Liver (tissue), 9 donors: Measurements from ENCODE around the gene DNAH8. TPM values are rescaled to one million over a fixed set of nuclear protein-coding genes. Genes with fewer than 3 reads are reported as not detected.

Experiments used
- DNase-seq: peaks from one replicate; pipeline ENCODE4 v3.0.0-alpha.2; 2017; ENCODE audit warnings: low spot score
- H3K27ac ChIP-seq, 2 donors: one replicate each; pipeline ENCODE4 v1.7.0; 2013; ENCODE audit warnings: inconsistent platforms in 2 of 2, low read length in 2 of 2, control low read depth in 1 of 2, low read depth in 1 of 2, mild to moderate bottlenecking in 1 of 2
- H3K27me3 ChIP-seq, 4 donors: one replicate each; pipeline versions ENCODE4 v1.6.1 to v1.7.0; 2013; ENCODE audit warnings: low read length in 3 of 4, inconsistent platforms in 1 of 4, mild to moderate bottlenecking in 1 of 4, moderate library complexity in 1 of 4; ENCODE audit not compliant: control insufficient read depth in 4 of 4, insufficient read depth in 4 of 4
- H3K36me3 ChIP-seq, 4 donors: one replicate each; pipeline versions ENCODE4 v1.6.1 to v1.7.0; 2013; ENCODE audit warnings: low read length in 3 of 4, mild to moderate bottlenecking in 3 of 4, low read depth in 1 of 4, moderate library complexity in 1 of 4; ENCODE audit not compliant: control insufficient read depth in 4 of 4, insufficient read depth in 3 of 4
- H3K4me1 ChIP-seq, 4 donors: one replicate each; pipeline versions ENCODE4 v1.6.1 to v1.7.0; 2013; ENCODE audit warnings: low read length in 3 of 4, mild to moderate bottlenecking in 3 of 4, moderate library complexity in 1 of 4; ENCODE audit not compliant: control insufficient read depth in 4 of 4, insufficient read depth in 4 of 4
- H3K4me3 ChIP-seq, 3 donors: one replicate each; pipeline versions ENCODE4 v1.6.1 to v1.7.0; 2013; ENCODE audit warnings: low read length in 3 of 3, control low read depth in 1 of 3, low read depth in 1 of 3, mild to moderate bottlenecking in 1 of 3
- H3K9ac ChIP-seq, 2 donors: one replicate each; pipeline ENCODE4 v1.7.0; 2013; ENCODE audit warnings: low read length in 2 of 2, mild to moderate bottlenecking in 2 of 2, moderate library complexity in 2 of 2, control low read depth in 1 of 2, low read depth in 1 of 2
- H3K9me3 ChIP-seq, 4 donors: one replicate each; pipeline versions ENCODE4 v1.6.1 to v1.7.0; 2013; ENCODE audit warnings: low read length in 3 of 4; ENCODE audit not compliant: control insufficient read depth in 4 of 4
- ATF3 ChIP-seq: IDR thresholded peaks from 2 replicates; pipeline ENCODE4 v1.6.1; 2016; ENCODE audit warnings: antibody characterized with exemption
- CTCF ChIP-seq: fragments of 150-350 bp; IDR thresholded peaks from 2 replicates; pipeline ENCODE4 v1.5.1; 2017; ENCODE audit warnings: improper control_type of control experiment, low read depth, low read length; ENCODE audit not compliant: missing input control
- EGR1 ChIP-seq, 2 donors: IDR thresholded peaks; 2 replicates each; pipeline ENCODE4 v1.6.1; 2016 to 2018; ENCODE audit warnings: antibody characterized with exemption in 2 of 2, low read depth in 2 of 2
- FOXA1 ChIP-seq: IDR thresholded peaks from 2 replicates; pipeline ENCODE4 v1.6.1; 2016; ENCODE audit warnings: antibody characterized with exemption
- FOXA2 ChIP-seq: IDR thresholded peaks from 2 replicates; pipeline ENCODE4 v1.6.1; 2016; ENCODE audit warnings: antibody characterized with exemption
- GABPA ChIP-seq, 2 donors: IDR thresholded peaks in 1 of 2; conservative IDR thresholded peaks in 1 of 2; 2 replicates each; pipeline ENCODE4 v1.6.1; 2016; ENCODE audit warnings: antibody characterized with exemption in 2 of 2, mild to moderate bottlenecking in 1 of 2, moderate library complexity in 1 of 2
- HNF4A ChIP-seq, 2 donors: conservative IDR thresholded peaks; 2 replicates each; pipeline ENCODE4 v1.6.1; 2016; ENCODE audit warnings: antibody characterized with exemption in 2 of 2, mild to moderate bottlenecking in 2 of 2
- HNF4G ChIP-seq: IDR thresholded peaks from 2 replicates; pipeline ENCODE4 v1.6.1; 2016; ENCODE audit warnings: antibody characterized with exemption
- JUND ChIP-seq, 2 donors: IDR thresholded peaks; 2 replicates each; pipeline ENCODE4 v1.6.1; 2016; ENCODE audit warnings: antibody characterized with exemption in 2 of 2
- MAX ChIP-seq: IDR thresholded peaks from 2 replicates; pipeline ENCODE4 v1.6.1; 2016; ENCODE audit warnings: antibody characterized with exemption
- RAD21 ChIP-seq, 2 donors: IDR thresholded peaks; 2 replicates each; pipeline ENCODE4 v1.6.1; 2016; ENCODE audit warnings: antibody characterized with exemption in 2 of 2, mild to moderate bottlenecking in 2 of 2
- REST ChIP-seq: IDR thresholded peaks from 2 replicates; pipeline ENCODE4 v1.6.1; 2016; ENCODE audit warnings: antibody characterized with exemption, mild to moderate bottlenecking
- SP1 ChIP-seq: IDR thresholded peaks from 2 replicates; pipeline ENCODE4 v1.6.1; 2018; ENCODE audit warnings: antibody characterized with exemption, mild to moderate bottlenecking
- TAF1 ChIP-seq: conservative IDR thresholded peaks from 2 replicates; pipeline ENCODE4 v1.6.1; 2016; ENCODE audit warnings: antibody characterized with exemption, mild to moderate bottlenecking
- WGBS: extraction: QIAGEN DNeasy Blood & Tissue Kit; methylation state at CpG from one replicate; pipeline ENCODE4 v1.1.7; 2013; 5-methylcytosine and 5-hydroxymethylcytosine counted together
- polyA plus RNA-seq, 2 donors: library from polyadenylated mRNA; stranded (reverse) in 1 of 2; unstranded in 1 of 2; fragments of 200-250 nt in 1 of 2; fragments of >200 nt in 1 of 2; fragmentation: Nextera tagmentation in 1 of 2; extraction: Ambion mirVana in 1 of 2; gene quantifications; one replicate each; pipeline versions ENCODE4 v1.2.1 to v1.2.3, GENCODE V29; 2013 to 2015
- total RNA-seq, 2 donors: library from RNA; depleted of rRNA; stranded (reverse); fragments of >200 nt; gene quantifications; one replicate each; pipeline ENCODE4 v1.2.3, GENCODE V29; 2014
- TF ChIP-seq, protein P1 (sequence below): IDR thresholded peaks from 2 replicates; pipeline ENCODE4 v1.6.1; 2016; ENCODE audit warnings: antibody characterized with exemption
- donor health status: healthy.
- donor health status: healthy.
- donor health status: healthy.
- donor health status: healthy.
- donor health status: healthy.

Gene DNAH8
- total and polyA plus RNA-seq, 4 donors: under 0.01 to 0.05 TPM; not detected in 2

DNA sequence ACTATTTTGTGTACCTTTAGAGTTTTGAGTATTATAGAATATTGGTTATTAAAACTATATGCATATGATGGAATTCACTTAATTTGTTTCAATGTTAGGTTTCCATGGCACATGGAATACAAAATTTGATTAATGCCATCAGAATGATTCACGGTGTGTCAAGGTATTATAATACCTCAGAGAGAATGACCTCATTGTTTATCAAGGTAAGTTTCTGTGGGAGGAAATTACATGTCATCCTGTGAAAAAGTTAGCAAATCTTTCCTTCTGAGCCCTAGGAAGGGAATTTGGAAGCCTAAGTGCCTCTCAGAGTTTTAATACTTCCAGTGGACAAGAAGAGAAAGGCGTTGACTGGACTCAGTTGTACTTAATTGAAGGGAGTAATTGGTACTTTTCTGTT is 40.8 kb downstream of the DNAH8 start (continued):
- TF ChIP-seq CTCF (no peak), GABPA (IDR thresholded peaks at IDR 0.05 in 1 of 2, conservative IDR thresholded peaks at IDR 0.05 in 1 of 2) (no peak), TAF1 (no peak)

DNA sequence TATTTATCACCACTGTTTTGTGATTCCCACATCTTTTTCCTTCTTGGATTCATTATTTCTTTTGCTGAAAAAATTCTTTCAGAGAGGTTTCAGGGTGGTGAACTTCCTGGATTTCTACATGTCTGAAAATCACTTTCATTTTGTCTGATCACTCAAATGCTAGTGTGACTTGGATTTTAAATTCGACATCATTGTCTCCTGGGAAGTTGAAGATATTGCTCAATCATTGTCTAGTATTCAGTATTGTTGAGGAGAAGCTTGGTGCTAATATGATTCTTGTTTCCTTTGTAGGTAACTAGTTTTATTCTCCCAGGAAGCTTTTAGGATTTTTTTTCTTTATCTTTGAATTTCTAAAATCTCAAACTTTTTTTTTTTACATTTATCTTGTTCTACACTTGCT is 45.0 kb downstream of the DNAH8 start:
- DNase-seq: no peak
- H3K9me3 ChIP-seq: no peaks in the 10 kb centered on the region
- no peak overlapping the region for H3K27ac ChIP-seq
- H3K27me3 ChIP-seq: no peaks in the 10 kb centered on the region
- H3K4me1 ChIP-seq: no peaks in the 10 kb centered on the region
- H3K36me3 ChIP-seq: no peaks in the 10 kb centered on the region
- H3K4me3 ChIP-seq: no peak overlapping the region
- TF ChIP-seq FOXA2 (no peak), HNF4A (conservative IDR thresholded peaks at IDR 0.05) (no peak), RAD21 (IDR thresholded peaks at IDR 0.05) (no peak), ATF3 (no peak), TAF1 (no peak), MAX (no peak)
- no peak overlapping the region for H3K9ac ChIP-seq
- WGBS: 72% methylated on average over 1 of the region's 1 CpG

- Histone ChIP-seq H3K27me3 (no peaks in the 10 kb centered on the region), H3K27ac (no peak overlapping the region), H3K9me3 (no peaks in the 10 kb centered on the region), H3K4me1 (no peaks in the 10 kb centered on the region), H3K36me3 (no peaks in the 10 kb centered on the region), H3K9ac (no peak overlapping the region), H3K4me3 (no peak overlapping the region)
- DNase-seq: no peak
- TF ChIP-seq HNF4G: no peak
- TF ChIP-seq ATF3: no peak
- TF ChIP-seq SP1: no peak
- TF ChIP-seq GABPA (IDR thresholded peaks at IDR 0.05 in 1 of 2, conservative IDR thresholded peaks at IDR 0.05 in 1 of 2): no peak
- TF ChIP-seq CTCF: no peak
- TF ChIP-seq TAF1: no peak
- TF ChIP-seq, protein P1, sequence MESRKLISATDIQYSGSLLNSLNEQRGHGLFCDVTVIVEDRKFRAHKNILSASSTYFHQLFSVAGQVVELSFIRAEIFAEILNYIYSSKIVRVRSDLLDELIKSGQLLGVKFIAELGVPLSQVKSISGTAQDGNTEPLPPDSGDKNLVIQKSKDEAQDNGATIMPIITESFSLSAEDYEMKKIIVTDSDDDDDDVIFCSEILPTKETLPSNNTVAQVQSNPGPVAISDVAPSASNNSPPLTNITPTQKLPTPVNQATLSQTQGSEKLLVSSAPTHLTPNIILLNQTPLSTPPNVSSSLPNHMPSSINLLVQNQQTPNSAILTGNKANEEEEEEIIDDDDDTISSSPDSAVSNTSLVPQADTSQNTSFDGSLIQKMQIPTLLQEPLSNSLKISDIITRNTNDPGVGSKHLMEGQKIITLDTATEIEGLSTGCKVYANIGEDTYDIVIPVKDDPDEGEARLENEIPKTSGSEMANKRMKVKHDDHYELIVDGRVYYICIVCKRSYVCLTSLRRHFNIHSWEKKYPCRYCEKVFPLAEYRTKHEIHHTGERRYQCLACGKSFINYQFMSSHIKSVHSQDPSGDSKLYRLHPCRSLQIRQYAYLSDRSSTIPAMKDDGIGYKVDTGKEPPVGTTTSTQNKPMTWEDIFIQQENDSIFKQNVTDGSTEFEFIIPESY: no peak
- TF ChIP-seq FOXA2: no peak
- no peak for TF ChIP-seq HNF4A (conservative IDR thresholded peaks at IDR 0.05)
- no peak for TF ChIP-seq MAX
- TF ChIP-seq EGR1 (IDR thresholded peaks at IDR 0.05; ENCODE audit: low read depth in 2 of 2): no peak
- TF ChIP-seq FOXA1: no peak
- TF ChIP-seq REST: no peak
- no peak for TF ChIP-seq JUND (IDR thresholded peaks at IDR 0.05)
Observed at GRCh38 chr6:38762848-38763247, 47.7 kb downstream of the DNAH8 start.
